Stimulated activated CD4-positive, alpha-beta T cell treated with anti-CD3 and anti-CD28 coated beads, Interleukin-1b, Interleukin-23, amount 100 ng/mL, for 24 hours (primary cell): Measurements from ENCODE around the gene CCDC15.

Source experiments
- DNase-seq, 4 experiments: peaks; one replicate each; pipeline ENCODE4 v3.0.0-alpha.2; 2020; ENCODE audit warnings: low read depth in 4 of 4, low spot score in 1 of 4

CCDC15 gene

GRCh38 chr11:125064070-125064469, 110.1 kb downstream of the CCDC15 start:
- no peak for DNase-seq

- no peak for DNase-seq
Observed at GRCh38 chr11:125068368-125068767, 114.4 kb downstream of the CCDC15 start.

DNA sequence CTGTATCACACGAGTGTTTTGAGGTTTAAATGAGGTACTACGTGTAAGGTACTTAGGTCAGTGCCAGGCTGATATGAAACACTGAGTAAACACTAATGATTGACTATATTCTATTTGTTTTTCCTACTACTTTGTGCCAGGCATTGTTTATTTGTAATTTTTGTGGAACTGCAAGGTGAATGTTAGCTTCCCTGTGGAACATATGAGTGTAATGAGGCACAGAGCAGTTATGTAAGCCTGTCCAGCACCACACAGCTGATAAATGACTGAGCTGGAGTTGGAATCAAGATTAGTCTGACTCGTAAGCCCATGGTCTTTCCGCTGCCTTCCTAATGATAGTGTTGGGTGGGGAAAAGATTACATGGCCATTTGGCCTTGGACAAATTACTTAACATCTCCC, 115.0 kb downstream of the CCDC15 start:
- no peak for DNase-seq

DNA sequence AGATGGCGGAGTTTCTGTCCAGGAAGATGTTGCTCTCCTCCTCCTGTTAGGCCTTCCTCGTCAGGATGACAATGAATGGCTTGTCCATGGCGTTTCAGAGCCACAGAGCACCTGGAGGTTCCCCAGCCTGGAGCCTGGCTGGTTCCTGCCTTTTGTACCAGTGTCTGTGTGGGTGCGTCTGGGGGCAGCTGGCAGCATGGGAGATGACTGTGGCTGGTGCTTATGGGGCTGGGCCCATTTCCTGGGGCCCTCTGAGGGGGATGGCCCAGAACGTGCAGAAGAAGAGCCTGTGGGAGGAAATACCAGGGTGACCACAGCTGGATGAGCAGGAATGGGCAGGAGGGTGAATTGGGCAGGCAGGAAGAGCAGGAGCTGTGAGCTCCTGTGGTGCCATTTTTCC, 115.8 kb downstream of the CCDC15 start:
- no peak for DNase-seq

GRCh38 chr11:125070699-125071254, 116.8 kb downstream of the CCDC15 start:
- DNase-seq, result no peak

GRCh38 chr11:125071435-125071834, 117.4 kb downstream of the CCDC15 start:
- no peak for DNase-seq

- no peak for DNase-seq
Observed at GRCh38 chr11:125071846-125072217, 117.8 kb downstream of the CCDC15 start.

DNA sequence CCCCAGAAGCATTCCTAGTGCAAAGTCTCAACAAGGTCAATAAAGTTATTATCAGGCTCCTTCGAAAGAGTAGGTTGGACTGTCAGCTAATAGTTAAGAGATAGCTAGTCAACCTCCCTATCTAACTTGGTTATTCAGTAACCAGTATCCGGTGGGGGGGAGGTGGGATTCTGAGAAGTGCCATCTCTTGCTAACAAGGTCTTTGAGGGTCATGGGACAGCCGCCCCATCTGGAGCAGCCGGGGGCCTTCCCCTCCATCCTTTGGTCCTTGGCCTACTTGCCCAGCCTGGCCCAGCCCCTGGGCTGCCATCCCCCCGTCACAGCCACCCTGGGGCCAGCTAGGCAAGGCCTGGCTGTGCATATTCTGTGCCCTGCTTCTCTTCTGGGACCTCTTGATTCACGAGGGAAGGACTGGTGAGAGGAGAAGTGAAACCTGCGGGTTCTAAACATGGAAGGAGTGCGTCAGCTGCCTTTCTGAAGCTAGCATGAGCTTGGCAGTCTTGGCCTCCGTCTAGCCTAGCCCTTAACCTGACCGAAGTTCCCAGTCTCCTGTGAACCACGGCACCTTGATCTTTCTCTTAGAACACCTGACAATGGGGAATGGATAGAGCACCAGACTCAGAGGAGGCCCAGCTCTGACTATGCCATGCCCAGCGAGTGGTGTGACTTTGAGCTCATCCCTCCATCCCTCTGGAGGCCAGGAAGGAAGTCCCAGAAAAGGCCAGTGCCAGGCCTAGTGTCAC, 118.4 kb downstream of the CCDC15 start:
- no peak for DNase-seq

DNA sequence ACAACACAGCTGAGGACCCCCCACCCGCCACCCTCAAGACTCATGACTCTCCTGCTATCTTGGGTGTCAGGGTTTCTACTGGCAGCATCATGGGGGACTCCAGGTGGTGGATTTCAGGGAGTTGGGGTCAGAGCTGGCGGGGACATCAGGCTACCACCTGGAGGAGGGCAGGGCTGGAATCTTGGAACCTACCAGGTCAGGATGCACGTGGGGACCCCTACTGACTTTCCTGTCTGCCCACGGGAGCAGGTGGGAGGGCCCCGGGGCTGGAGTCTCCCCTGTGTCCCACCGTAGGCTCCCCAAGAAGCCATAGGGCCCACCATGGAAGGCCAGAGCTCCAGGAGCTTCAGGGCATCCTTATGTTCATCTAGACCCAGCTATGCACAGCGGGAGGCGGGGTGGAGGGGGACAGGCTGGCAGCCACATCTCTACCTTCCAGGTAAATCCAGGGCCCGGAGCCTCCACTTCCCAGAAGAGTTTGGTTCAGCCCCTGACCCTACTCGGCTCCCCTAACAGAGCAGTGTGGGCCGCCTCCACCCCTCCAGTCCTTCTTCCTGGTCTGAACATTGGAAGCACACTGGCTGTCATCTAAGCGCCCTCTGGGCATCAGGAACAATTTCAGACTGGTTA, 119.1 kb downstream of the CCDC15 start:
- no peak for DNase-seq

DNA sequence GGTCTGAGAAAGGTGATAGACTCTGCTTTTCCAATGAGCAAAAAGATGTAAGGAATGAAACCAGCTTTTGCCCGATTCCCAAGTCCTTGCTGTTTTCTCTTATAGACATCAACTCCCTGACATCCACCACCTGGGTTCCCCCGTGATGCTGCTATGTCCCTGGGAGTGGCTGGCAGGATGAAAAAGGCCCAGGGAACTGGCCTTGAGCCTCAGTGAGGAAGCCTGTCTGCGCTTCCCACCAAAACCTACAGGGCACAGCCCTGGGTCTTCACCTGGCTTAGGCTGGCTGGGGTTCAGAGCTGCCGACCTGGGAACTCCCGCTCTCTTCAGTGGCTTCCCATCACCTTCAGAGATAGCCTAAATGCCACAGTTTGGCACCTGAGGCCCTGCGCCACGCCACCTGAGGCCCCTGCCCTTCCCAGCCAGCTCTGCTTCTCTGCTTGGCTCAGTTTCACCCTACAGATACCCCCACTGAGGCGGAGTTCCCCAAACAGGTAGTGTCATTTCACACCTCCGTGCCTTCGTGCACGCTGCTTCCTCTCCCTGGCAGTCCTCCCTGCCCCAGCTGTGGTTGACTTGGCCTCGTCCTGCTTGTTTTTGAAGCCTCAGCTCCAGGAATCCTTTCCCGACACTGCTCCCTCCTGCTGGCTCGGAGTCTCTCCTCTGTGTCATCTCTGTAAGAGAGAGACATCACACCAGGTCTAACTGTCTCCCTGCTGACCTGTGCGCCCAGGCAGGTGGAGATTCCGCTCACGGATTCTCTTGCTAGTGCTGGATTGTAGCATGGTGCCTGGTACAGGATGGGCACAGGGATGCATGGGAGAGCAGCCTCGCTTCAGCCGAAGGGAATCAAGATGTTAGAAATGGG, 119.8 kb downstream of the CCDC15 start:
- no peak for DNase-seq

DNA sequence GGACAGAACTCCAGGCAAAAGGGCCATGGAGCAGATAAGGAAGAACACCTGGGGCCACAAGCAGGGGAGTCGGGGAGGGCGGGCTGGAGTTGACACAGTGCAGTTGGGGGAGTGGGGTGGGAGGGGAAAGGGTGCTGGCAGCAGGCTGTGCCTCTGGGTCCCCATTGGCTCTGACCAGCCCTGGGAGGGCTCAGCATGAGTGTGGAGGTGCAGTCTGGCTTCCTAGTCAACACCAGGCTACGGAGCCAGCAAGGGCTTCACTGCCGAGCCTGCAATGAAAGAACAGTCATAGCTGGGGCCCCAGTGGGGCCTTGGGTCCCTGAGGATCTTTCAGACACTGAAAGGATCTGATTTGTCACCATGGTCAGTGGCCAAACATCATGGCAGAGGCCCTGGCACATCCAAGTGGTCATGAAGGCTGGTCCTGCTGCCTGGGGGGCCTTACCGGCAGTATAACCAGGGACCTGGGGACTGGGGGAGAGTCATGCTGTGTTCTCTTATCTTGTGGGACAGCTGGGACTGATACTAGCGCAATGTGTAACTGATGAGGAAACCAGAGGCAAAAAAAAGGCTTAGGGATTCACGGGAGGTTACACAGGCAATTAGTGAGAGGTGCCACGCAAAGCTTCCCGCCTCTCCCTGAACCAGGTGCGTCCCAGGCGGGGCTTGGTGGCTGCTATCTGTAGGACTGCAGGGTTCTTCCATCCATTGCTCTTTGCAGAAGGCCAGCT, 120.7 kb downstream of the CCDC15 start:
- no peak for DNase-seq

DNA sequence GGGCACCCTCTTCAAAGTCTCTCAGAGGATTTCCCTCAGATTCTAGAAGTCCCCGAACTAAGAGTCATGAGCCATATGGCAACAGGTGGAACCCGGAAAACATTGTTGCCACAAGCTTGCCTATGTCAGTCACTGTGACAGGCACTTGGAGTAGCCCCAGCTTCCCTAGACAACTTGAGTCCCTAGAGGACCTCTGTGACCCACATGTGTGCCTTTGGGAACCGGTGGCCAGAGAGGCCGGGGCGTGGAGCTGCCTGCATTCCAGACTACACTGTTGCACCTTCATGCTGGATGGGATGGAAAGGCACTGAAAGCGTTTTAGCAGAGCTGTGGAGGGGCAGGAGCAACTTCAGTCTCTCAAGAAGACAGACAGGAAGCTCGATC, 121.2 kb downstream of the CCDC15 start:
- no peak for DNase-seq

DNA sequence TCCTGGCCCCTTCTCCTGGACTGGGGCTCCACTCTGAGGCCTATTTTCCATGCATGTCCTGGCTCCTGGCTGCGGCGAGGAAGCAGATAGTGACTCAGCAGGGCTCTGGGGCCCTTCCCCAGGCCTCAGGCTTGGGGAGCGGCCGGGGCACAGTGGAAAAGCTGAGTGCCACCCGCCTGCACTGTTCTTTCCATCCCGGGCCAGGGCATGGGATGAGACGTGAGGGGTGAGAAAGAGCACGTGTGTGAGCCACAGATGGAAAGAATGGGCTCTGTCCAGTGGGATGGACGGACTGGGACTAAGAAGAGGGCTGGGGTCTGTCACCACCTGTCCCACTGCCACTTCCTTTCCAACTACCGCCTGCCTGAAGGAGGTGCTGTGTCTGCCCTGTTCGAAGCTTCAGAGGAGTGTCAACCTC, 121.9 kb downstream of the CCDC15 start:
- no peak for DNase-seq

DNA sequence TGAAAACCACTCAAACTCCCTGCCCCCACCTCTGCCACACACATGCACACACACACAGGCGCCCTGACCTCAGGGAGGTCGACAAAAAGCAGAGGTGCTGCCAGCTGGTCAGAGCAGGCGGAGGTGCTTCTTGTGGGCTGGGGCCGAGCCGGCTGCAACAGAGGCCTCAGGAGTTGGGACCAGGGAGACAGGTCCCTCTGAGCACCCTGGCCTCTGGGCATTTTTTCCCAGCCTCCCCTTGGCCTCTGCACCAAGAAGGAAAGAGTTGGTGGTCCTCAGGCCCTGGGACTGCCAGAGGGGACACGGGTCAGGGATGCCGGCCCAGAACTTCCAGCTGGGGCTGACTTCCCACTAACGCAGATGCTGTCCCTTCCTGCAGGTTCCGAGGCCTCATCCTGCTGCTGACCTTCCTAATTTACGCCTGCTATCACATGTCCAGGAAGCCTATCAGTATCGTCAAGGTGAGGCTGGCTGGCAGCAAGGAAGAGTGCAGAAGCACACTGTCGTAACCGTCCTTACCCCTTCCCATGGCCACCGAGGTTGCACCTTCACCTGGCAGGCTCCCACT, 122.5 kb downstream of the CCDC15 start:
- no peak for DNase-seq

DNA sequence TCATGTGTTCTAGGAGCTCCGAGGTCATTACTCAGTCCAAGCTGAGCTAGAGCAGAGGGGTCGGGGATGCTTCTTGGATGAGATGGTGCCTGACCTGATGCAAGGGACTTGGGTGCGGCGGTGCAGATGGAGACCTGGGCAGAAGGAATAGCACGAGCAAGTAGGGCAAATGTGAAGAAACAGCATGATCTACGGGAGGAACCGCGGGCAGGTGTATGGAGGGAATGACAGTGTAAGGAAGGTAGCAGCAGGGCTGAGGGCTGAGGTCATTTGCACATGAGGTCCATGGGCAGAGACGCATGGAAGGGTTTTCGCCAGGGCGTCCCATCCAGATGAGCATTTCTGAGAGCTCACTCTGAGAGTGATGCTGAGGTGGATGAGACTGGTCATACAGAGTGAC, 124.0 kb downstream of the CCDC15 start:
- no peak for DNase-seq

DNA sequence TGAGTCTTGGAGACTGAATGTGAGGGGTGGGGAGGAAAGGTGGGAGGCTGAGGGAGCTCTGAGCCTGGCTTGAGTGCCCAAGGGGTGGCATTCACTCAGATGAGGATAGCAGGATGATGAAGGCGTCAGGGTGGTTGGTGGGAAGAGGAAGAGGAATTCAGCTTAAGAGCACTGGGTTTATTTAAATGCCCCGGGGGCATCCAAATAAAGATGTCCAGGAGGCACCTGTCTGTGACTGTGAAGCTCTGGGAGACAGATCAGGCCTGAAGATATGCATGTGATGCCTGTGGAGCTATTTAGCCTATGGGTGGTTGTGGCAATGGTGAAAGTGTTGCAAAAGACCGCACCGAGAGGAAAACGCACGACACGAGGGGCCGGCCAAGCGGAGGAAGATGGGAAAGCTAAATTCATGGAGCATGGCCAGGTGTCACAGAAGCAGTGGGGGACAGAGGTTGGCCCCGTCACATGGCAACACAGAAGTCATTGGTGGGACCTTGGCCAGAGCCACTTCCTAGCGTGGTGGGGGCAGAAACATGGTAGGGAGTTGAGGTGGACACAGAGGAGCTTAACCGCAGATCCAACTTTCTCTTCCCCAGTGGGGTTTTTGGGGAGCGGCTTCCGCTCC, 124.6 kb downstream of the CCDC15 start:
- DNase-seq, result no peak

GRCh38 chr11:125079151-125079877, 125.3 kb downstream of the CCDC15 start:
- DNase-seq, result no peak

- DNase-seq, result no peak
Observed at GRCh38 chr11:125079878-125080530, 126.0 kb downstream of the CCDC15 start.

GRCh38 chr11:125080531-125080911, 126.5 kb downstream of the CCDC15 start:
- DNase-seq, result no peak
